Renal cortical epithelial cell (primary cell): Measurements from ENCODE around the gene WNT6. TPM values are rescaled to one million over a fixed set of nuclear protein-coding genes. Genes with fewer than 3 reads are reported as not detected.

Experiments used
- DNase-seq: peaks from one replicate; pipeline ENCODE4 v3.0.0-alpha.2; 2011; ENCODE audit warnings: low read depth
- total RNA-seq: library from RNA; depleted of rRNA; stranded (reverse); fragments of >200 nt; gene quantifications from 2 replicates; pipeline ENCODE4 v1.2.3, GENCODE V29; 2014

The WNT6 gene
- 3.5 TPM in 1 of 2 replicates, not detected in the other for total RNA-seq

- DNase-seq: no peak
Measured at GRCh38 chr2:218859556-218859987, at the start of gene WNT6. TSS of gene WNT6 (plus strand) at chr2:218859805. CDS start at chr2:218860038, 233 bp downstream.

DNA sequence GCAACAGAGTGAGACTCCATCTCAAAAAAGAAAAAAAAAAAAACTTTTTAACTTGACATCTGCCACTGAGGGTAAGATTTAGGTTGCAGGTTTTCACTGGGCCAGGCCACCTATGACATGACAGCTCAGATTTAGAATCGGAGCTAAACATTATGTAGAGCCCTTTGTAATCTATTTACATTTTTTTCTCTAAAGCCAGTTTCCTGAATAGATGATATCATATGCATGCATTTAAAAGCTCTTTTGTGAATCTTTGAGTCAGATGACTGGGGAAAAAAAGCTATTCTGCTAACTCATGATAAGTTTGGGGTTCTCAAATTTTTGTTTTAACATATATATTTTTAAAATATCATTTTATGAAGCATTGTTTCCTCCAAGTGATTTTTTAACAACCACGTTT lies 49.3 kb upstream of the WNT6 start:
- DNase-seq: no peak

DNA sequence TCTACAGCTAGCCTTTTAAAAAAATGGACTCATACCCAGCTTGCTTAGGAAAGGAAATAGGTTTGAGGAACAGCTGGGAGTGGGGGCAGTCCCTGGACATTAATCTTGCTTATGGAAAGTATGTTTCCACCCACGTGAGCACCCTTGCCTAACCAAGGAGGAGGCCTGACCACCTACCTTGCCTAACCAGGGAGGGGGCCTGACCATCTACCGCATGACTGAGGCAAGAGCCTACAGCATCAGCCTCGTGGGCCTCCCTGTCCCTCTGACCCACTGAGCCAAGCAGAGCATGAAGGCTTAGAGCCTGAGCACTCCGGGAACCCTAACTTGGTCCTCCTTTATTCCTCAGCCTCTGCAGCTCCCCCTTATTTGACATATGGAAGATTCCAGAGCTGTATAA lies 48.2 kb upstream of the WNT6 start:
- no peak for DNase-seq

GRCh38 chr2:218812096-218812815 lies 47.3 kb upstream of the WNT6 start:
- no peak for DNase-seq

DNA sequence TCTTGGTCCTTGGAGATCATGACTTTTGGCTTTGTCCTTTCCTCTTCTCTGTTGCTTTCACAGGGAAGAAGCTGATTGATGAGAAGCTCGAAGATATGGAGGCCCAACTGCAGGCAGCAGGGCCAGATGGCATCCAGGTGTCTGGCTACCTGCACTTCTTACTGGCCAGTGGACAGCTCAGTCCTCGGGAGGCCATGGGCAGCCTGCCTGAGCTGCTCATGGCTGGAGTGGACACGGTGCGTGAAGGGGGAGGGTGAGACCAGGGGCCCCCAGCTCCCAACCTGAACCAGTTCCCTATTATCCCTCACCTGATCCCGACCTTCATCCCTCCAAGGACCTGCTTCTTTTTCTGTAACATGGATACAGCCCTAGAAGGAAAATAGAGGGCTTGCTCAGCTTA lies 46.7 kb upstream of the WNT6 start:
- DNase-seq: no peak

DNA sequence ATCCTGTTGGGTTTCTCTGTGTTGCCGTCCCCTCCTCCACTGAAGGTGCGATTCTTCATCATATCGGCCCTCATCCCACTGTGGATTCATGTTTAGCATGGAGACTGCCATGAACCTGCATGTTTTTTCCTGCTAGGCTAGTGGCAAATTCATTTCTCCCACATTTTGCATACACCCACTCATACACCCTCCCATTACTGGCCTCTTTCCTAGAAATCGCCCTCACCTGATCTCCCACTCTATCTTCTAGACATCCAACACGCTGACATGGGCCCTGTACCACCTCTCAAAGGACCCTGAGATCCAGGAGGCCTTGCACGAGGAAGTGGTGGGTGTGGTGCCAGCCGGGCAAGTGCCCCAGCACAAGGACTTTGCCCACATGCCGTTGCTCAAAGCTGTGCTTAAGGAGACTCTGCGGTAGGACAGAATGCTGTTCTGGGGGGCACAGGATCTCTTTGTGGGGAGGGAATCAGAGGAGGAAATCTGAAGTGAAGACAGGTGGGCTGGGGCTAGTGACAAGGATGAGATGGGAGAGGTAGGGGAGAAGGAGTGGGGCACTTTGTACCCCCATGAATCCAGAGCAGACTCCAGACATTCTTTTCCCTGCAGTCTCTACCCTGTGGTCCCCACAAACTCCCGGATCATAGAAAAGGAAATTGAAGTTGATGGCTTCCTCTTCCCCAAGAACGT lies 45.7 kb upstream of the WNT6 start:
- no peak for DNase-seq

DNA sequence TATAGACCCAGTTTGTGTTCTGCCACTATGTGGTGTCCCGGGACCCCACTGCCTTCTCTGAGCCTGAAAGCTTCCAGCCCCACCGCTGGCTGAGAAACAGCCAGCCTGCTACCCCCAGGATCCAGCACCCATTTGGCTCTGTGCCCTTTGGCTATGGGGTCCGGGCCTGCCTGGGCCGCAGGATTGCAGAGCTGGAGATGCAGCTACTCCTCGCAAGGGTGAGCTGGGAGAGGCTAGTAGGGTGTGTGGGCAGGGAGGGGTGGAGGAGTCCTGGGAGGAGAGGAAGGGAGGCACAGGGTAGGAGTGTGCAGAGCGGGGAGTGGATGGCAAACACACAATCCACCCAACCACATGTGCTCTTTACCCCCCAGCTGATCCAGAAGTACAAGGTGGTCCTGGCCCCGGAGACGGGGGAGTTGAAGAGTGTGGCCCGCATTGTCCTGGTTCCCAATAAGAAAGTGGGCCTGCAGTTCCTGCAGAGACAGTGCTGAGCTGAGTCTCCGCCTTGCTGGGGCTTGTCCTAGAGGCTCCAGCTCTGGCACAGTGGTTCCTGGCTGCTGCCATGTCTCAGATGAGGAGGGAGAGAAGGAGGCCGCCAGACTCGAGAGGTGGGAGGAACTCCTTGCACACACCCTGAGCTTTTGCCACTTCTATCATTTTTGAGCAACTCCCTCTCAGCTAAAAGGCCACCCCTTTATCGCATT lies 44.9 kb upstream of the WNT6 start:
- DNase-seq: no peak

GRCh38 chr2:218815244-218815637 lies 44.4 kb upstream of the WNT6 start:
- no peak for DNase-seq

- no peak for DNase-seq
Measured at GRCh38 chr2:218815649-218816048, 44.0 kb upstream of the WNT6 start.

- DNase-seq: no peak
Measured at GRCh38 chr2:218816561-218817011, 43.0 kb upstream of the WNT6 start.

DNA sequence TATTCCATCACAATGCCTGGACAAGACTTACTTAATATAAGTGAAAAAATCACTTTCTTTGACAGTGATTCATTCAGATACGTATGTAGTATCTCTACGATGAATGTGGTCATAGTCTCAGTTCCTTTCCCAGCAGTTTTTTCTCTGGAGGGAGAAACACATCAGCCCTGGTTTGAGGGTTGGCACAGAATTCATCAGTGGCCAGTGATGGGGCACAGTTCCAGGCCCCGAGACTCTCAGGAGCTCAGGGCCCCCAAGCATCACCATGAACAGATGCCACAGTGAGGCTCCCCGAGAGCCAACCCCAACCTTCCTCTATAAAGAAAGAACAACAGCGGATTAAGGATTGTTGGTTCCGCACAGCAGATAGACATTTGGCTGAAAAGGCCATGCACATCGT lies 40.5 kb upstream of the WNT6 start:
- DNase-seq: no peak

GRCh38 chr2:218820746-218821369 lies 38.7 kb upstream of the WNT6 start:
- no peak for DNase-seq

GRCh38 chr2:218821605-218822211 lies 37.9 kb upstream of the WNT6 start:
- no peak for DNase-seq

DNA sequence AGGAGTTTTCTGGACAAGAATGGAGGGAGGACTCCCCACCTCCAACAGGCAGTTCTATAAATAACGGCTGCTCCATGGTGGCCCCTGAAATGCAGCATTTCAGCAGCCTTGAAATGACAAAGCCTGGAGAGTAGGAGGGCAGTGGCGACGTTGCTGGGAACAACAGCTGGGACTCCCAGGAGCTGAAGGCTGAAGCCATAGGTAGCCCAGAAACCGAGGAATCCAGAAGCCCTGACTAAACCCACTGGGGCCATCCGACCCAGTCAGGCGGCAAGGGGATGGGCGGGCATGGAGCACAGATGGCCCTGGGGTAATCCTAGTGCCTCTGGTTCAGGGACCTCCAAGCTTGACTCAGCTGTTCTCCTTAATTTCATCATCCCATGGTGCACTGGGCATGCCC lies 37.0 kb upstream of the WNT6 start:
- DNase-seq: no peak

GRCh38 chr2:218823196-218823855 lies 36.3 kb upstream of the WNT6 start:
- DNase-seq: no peak

DNA sequence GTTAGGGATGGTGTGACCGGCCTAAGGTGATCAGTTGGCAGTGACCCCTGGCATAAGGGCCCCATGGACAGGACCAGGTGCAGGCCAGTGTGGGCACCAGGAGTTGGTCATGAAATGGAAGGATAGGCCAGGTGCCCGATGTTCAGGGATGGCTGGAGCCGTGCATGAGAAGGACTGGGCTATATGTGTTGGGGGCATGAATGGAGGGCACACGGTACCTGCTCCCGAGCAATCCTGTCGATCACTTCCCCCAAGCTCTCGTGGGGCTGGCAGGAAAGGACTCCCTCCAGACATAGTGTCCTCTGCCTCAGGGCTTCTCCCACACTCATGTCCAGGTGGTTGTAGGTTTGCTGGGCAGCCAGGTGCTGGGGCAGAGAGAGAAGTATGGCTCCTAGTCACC lies 35.6 kb upstream of the WNT6 start:
- no peak for DNase-seq

DNA sequence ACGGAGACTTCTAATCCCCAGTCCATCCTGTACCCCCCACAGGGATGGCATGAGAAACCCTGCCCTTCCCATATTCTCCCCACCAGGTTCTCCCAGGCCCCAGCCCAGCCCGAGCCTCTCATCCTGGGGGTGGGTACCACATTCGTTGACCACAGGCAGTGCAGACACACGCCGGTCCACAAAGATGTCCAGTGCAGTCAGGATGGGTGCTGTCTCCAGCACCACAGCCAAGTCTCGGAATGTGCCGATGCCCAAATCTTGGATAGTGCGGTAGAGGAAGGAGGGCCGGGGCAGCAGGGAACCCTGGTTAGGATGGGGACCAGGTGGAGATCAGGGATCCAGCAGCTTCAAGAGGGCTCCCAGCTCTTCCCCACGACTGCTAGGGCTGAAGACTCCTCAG lies 32.8 kb upstream of the WNT6 start:
- DNase-seq: no peak

GRCh38 chr2:218827701-218828476 lies 31.7 kb upstream of the WNT6 start:
- no peak for DNase-seq

- DNase-seq: no peak
Measured at GRCh38 chr2:218828477-218828778, 31.2 kb upstream of the WNT6 start.

- no peak for DNase-seq
Measured at GRCh38 chr2:218829868-218830451, 29.6 kb upstream of the WNT6 start.
